Peyer's patch (tissue), 4 donors: ENCODE data around the gene EFNB2.

Experiments
- CTCF ChIP-seq, 6 experiments: fragments of 450-650 bp in 4 of 6; fragments of 200-600 bp in 2 of 6; sonication (generic) in 1 of 6; IDR thresholded peaks; one replicate each; pipeline ENCODE4 v1.5.1; 2017 to 2019; ENCODE audit warnings: antibody characterized with exemption in 6 of 6, mild to moderate bottlenecking in 3 of 6, moderate library complexity in 1 of 6
- POLR2A ChIP-seq, 2 donors: fragments of 450-650 bp; IDR thresholded peaks; one replicate each; pipeline ENCODE4 v1.5.1; 2017; ENCODE audit warnings: antibody characterized with exemption in 2 of 2, mild to moderate bottlenecking in 2 of 2, moderate library complexity in 2 of 2

GRCh38 chr13:106525865-106526264 lies 9.6 kb downstream of the EFNB2 start:
- TF ChIP-seq POLR2A (IDR thresholded peaks at IDR 0.05) (no peak), CTCF (IDR thresholded peaks at IDR 0.05) (no peak)
